ENCODE data around the gene FANCG.

Gene FANCG

GRCh38 chr9:35060548-35061207, 19.1 kb downstream of the FANCG start:
- DNase-seq (ENCODE audit: low read depth): no peak

GRCh38 chr9:35059438-35059837, 20.3 kb downstream of the FANCG start:
- DNase-seq (ENCODE audit: low read depth): no peak

- DNase-seq (ENCODE audit: low read depth): no peak
Measured at GRCh38 chr9:35057271-35057620, 22.5 kb downstream of the FANCG start.

GRCh38 chr9:35056571-35057270, 23.0 kb downstream of the FANCG start:
- no peak for DNase-seq (ENCODE audit: low read depth)

GRCh38 chr9:35054871-35055644, 24.7 kb downstream of the FANCG start:
- no peak for DNase-seq (ENCODE audit: low read depth)

GRCh38 chr9:35054185-35054835, 25.4 kb downstream of the FANCG start:
- no peak for DNase-seq (ENCODE audit: low read depth)

GRCh38 chr9:35051069-35051967, 28.4 kb downstream of the FANCG start:
- DNase-seq (ENCODE audit: low read depth): no peak

GRCh38 chr9:35048511-35048910, 31.2 kb downstream of the FANCG start:
- no peak for DNase-seq (ENCODE audit: low read depth)

- no peak for DNase-seq (ENCODE audit: low read depth)
Measured at GRCh38 chr9:35044071-35044470, 35.7 kb downstream of the FANCG start.

- no peak for DNase-seq (ENCODE audit: low read depth)
Measured at GRCh38 chr9:35042891-35043545, 36.7 kb downstream of the FANCG start.

- DNase-seq (ENCODE audit: low read depth): no peak
Measured at GRCh38 chr9:35042081-35042604, 37.6 kb downstream of the FANCG start.

GRCh38 chr9:35035851-35036701, 43.7 kb downstream of the FANCG start:
- DNase-seq (ENCODE audit: low read depth): no peak

GRCh38 chr9:35033101-35033500, 46.6 kb downstream of the FANCG start:
- DNase-seq (ENCODE audit: low read depth): no peak

- DNase-seq (ENCODE audit: low read depth): no peak
Measured at GRCh38 chr9:35029852-35030251, 49.9 kb downstream of the FANCG start.

GRCh38 chr9:35029241-35029640, 50.5 kb downstream of the FANCG start:
- no peak for DNase-seq (ENCODE audit: low read depth)

GRCh38 chr9:35028341-35028740, 51.4 kb downstream of the FANCG start:
- no peak for DNase-seq (ENCODE audit: low read depth)

- no peak for DNase-seq (ENCODE audit: low read depth)
Measured at GRCh38 chr9:35027860-35028259, 51.9 kb downstream of the FANCG start.

- no peak for DNase-seq (ENCODE audit: low read depth)
Measured at GRCh38 chr9:35027374-35027773, 52.4 kb downstream of the FANCG start.

GRCh38 chr9:35026671-35027070, 53.1 kb downstream of the FANCG start:
- DNase-seq (ENCODE audit: low read depth): no peak
